HL-60/S4 (cell line): Measurements from ENCODE around the gene RABGAP1L.

Source experiments
- in situ Hi-C: fragments of 300-500 bp; cut with MboI; formaldehyde crosslinking; loops from 2 replicates; pipeline ENCODE4 v1.14.3; 2022; ENCODE audit warnings: low sequenced_read_pairs

Gene RABGAP1L

GRCh38 chr1:174967845-174968705 lies 808.8 kb downstream of the RABGAP1L start:
- in situ Hi-C loops = no loop called here

DNA sequence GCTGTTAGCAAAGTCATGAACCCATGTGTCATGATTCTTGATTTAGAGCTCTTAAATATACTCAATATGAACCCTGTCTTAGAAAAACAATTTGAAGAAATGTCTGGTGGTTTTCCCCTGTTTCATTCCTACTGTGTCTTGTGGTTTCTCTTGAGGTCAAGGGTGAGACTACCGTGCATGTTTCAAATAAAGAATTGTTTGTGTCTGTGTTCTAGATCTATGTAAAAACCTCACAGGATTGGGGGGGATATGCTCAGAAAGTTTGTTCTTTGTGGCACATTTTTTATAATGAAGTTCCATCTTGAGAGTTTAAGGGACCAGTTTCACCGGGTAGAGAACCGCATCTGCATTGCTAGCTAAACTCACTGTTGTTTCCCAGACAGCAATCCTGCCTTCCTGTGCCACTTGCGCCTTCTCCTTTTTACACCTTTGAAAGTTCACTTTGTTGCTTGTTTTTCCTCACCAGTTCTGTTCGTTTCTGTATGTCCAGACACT lies 809.5 kb downstream of the RABGAP1L start:
- in situ Hi-C loops = no loop called here

- in situ Hi-C loops = no loop called here
Observed at GRCh38 chr1:174969977-174970376, 810.7 kb downstream of the RABGAP1L start.

DNA sequence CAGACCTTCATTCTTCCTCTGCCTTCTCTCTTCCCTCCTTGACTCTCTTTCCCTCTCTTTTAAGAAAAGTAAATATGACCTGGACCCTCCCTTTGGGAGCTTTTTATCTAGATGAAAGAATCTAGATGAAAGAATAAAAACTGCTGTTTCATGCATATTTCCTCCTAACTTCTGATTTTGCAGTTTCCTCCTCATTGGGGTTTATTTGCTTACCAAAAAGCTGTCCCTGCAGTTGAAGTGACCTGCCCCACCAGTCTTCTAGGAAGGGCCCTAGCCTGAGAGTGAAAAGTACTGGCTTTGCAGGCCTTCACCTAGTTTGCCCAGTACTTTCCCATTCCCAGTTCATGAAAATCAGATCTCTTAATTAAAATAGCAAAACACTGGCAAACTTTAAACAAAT lies 812.1 kb downstream of the RABGAP1L start:
- in situ Hi-C loops = no loop called here

GRCh38 chr1:174971902-174972301 lies 812.6 kb downstream of the RABGAP1L start:
- in situ Hi-C loops = no loop called here

- in situ Hi-C loops = loop anchor here (25.0 kb wide), 1 partner anchor 712 kb away; no protein-coding TSS in a partner anchor
Observed at GRCh38 chr1:174974711-174975119, 815.4 kb downstream of the RABGAP1L start.

DNA sequence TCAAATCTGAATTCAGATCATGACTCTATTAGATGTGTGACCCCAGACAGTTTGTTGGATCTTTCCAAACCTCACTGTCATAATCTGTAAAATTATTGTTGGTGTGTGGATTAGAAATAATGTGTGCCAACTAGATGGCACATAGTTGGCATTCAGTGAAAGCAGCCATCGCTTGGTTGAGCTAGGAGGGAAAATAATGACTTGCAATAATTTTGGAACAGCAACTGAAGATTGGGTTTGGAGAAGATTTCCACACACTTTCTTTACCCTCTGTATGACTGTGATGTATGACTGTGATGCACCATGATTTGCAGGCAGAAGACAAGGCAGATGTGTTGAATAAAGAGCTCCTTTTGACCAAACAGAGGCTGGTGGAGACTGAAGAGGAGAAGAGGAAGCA lies 816.4 kb downstream of the RABGAP1L start:
- in situ Hi-C loops = loop anchor here (25.0 kb wide), 1 partner anchor 713 kb away; no protein-coding TSS in a partner anchor

- in situ Hi-C loops = loop anchor here (25.0 kb wide), 1 partner anchor 714 kb away; no protein-coding TSS in a partner anchor
Observed at GRCh38 chr1:174976436-174977108, 817.3 kb downstream of the RABGAP1L start.

DNA sequence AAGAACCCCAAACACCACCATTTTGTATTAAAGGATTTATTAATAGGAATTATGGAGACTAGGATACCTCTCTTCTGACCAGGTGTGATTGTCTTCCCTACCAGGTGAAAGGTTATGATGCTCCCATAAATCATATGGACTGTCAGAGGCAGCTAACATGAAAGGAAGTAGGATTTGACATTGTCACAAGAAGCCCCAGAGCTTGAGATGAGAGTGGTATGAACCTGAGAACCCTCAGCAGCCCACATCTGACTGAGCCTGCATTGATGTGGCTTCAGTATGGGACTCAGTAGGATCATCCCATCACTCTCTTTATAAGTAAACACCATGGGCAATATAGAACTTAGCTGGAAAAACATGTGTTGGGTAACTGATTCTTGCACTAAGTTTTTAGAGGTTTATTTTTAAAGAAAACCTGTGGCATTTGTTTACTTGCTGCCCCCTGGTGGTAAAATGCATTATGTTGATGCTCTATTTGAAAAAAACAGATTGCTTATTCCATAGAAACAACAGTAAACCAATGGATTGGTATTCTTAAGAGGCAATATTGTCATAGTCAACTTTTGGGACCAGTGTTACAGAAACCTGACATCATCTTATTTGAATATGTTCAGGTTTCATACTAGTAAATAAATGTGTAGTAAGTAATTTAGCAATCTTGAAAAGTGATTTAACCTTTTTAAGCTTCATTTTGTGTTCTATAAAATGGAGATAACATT lies 823.8 kb downstream of the RABGAP1L start:
- in situ Hi-C loops = loop anchor here (25.0 kb wide), 1 partner anchor 721 kb away; no protein-coding TSS in a partner anchor

DNA sequence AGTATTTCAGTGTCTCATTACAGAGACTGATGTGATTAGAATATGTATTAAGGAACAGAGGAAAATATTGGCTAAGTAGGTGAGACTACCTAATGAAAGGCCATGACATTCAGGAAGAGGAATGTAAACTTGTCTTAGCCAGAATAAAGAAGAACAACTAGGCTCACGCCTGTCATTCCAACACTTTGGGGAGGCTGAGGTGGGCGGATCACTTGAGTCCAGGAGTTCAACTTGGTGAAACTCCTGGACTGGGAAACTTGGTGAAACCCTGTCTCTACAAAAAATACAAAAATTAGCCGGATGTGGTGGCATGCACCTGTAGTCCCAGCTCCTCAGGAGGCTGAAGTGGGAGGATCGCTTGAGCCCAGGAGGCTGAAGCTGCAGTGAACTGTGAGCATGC lies 825.6 kb downstream of the RABGAP1L start:
- in situ Hi-C loops = loop anchor here (25.0 kb wide), 1 partner anchor 723 kb away; no protein-coding TSS in a partner anchor

DNA sequence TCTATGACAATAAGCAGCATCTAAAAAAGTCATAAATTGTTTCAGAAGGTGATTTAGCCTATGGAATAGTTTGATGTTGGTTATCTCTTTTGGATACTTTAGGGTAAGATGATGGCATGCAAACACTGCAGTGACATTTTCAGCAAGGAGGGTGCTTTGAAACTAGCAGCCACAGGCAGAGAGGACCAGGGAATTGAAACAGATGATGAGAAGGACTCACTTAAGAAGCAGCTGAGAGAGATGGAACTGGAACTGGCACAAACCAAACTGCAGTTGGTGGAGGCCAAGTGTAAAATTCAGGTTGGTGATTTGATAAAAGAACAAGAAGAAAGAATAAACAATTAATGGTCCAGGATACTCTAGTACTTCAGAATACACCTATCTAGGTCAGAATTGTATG lies 829.2 kb downstream of the RABGAP1L start:
- in situ Hi-C loops = loop anchor here (25.0 kb wide), 1 partner anchor 726 kb away; no protein-coding TSS in a partner anchor

DNA sequence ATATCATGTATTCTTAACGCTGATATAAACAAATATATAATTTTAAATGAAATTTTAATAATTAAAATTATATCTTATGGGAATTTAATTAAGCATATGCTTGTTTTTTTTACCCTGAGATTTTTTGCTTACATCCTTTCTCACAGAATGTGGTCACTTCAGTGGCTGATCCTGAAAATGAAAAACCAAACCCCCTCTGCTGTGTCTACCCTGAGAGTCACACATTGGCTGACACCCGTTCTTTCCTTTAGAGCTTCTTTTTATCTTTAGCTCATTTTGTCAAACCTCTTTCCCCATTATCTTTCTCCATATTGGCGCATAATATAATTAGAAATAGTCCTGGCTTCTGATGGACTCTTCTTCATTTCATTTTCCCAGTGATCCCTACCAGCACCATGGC lies 829.7 kb downstream of the RABGAP1L start:
- in situ Hi-C loops = loop anchor here (25.0 kb wide), 1 partner anchor 727 kb away; no protein-coding TSS in a partner anchor

DNA sequence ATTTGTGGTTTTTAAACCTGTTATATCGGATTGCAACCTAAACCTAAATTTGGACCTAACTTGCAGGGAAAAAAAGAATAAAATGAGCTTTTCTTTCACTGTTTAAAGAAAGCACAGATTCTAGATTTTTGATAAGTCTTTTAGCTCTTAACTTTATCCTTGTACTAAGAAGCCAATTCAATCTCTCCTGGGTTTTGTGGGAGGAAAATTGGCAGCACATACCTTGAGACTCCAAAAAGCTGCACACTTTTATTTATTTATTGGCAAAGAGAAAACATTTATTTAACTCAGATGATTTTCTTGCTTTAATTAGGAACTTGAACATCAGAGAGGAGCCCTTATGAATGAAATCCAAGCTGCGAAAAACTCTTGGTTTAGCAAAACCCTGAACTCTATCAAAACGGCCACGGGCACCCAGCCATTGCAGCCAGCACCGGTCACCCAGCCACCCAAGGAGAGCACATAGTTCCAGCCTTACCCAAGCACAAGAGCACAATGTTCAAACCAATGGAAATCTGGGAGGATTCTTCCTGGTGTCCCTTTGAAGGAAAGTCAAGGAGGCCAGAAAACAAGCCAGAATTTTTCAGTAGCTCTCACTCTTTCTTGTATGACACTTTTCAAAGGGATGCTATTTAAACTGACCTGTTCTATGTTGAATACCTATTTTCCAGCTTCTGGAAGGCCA lies 830.4 kb downstream of the RABGAP1L start:
- in situ Hi-C loops = loop anchor here (5.0 to 25.0 kb wide), 2 partner anchors 217 to 727 kb away; no protein-coding TSS in a partner anchor

GRCh38 chr1:174990382-174990999 lies 831.2 kb downstream of the RABGAP1L start:
- in situ Hi-C loops = loop anchor here (5.0 to 25.0 kb wide), 2 partner anchors 218 to 728 kb away; no protein-coding TSS in a partner anchor

GRCh38 chr1:174991473-174991872 lies 832.2 kb downstream of the RABGAP1L start:
- in situ Hi-C loops = loop anchor here (5.0 to 25.0 kb wide), 2 partner anchors 219 to 729 kb away; no protein-coding TSS in a partner anchor

DNA sequence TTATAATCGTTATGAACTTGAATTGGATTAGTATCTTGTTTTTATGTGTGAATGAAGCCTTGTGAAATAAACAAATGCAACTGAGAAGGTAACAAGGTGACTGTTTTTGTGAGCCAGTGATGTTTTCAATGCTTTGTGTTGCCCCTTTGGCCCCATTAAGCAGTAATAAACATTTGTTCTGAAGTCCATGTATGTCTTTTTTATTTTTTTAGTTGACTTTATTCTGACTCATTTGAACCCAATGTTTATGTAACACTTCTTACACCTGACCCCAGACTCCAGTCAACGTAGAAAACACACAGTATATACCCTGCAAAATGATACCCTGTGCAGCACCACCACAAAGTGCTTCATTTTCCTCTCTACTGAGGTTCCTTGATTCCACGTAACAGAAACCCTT lies 835.8 kb downstream of the RABGAP1L start:
- in situ Hi-C loops = loop anchor here (25.0 kb wide), 1 partner anchor 733 kb away; no protein-coding TSS in a partner anchor

- in situ Hi-C loops = loop anchor here (25.0 kb wide), 1 partner anchor 734 kb away; no protein-coding TSS in a partner anchor
Observed at GRCh38 chr1:174995916-174996315, 836.6 kb downstream of the RABGAP1L start.

DNA sequence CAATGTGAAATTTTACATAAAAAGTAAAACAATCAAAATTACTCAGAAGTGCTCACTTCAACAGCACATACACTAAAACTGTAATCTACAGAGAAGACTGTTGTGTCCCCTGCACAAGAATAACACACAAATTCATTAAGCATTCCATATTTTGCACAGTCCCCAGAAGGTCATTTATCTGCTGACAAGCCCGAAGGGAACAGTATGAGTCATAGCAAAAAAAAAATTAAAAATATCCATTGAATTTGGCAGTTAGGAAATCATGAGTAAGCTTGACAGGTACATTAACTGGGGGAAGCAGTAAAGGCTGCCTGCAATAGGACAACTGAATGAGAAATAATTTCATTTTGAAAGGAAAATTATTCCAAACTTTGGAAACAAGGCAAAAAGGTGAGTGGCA lies 837.2 kb downstream of the RABGAP1L start:
- in situ Hi-C loops = loop anchor here (25.0 kb wide), 1 partner anchor 734 kb away; no protein-coding TSS in a partner anchor

DNA sequence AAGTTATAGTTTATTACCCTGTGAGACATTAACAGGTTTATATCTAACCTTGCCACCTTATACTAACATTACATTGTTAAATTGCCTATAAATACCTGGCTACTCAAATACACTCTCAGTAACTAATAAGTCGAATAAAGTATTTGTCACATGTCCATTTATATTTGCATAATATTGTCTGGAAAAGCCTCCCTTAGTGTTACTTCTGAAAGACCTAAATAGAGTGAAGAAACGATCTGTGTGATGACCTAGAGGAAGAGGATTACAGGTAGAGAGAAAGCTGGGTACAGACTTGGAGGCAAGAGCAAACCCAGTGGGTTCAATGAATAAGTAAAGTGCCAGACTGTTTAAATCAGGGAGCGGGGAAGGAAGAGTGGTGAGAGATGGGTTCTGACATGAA lies 837.7 kb downstream of the RABGAP1L start:
- in situ Hi-C loops = loop anchor here (25.0 kb wide), 1 partner anchor 735 kb away; no protein-coding TSS in a partner anchor
